HepG2 (cell line): Measurements from ENCODE around the gene CTDSP2. TPM values are rescaled to one million over a fixed set of nuclear protein-coding genes. Genes with fewer than 3 reads are reported as not detected.

Source experiments
- ASH2L ChIP-seq: fragments of 300-600, 200-600 bp; sonication (generic); IDR thresholded peaks from 2 replicates; pipeline ENCODE4 v1.7.0; 2017; ENCODE audit warnings: low read depth, mild to moderate bottlenecking, moderate library complexity, mixed read lengths, low read length; ENCODE audit not compliant: insufficient read length
- CEBPB ChIP-seq: IDR thresholded peaks from 2 replicates; pipeline ENCODE4 v1.6.1; 2011; ENCODE audit warnings: low read depth, low read length, improper control_type of control experiment, borderline replicate concordance
- ETV6 ChIP-seq: sonication (generic); formaldehyde crosslinking; conservative IDR thresholded peaks from 2 replicates; pipeline ENCODE4 v1.4.0; 2020; ENCODE audit warnings: missing genetic modification reagents
- GABPA ChIP-seq, 2 experiments: IDR thresholded peaks; 2 replicates each; pipeline ENCODE4 v1.6.1; 2011 to 2016; ENCODE audit warnings: low read depth in 2 of 2, low read length in 1 of 2, missing biosample characterization in 1 of 2, missing genetic modification characterization in 1 of 2
- HNRNPLL ChIP-seq: fragments of 200-400 bp; formaldehyde crosslinking; IDR thresholded peaks from 2 replicates; pipeline ENCODE4 v1.6.1; 2017; ENCODE audit warnings: mild to moderate bottlenecking, low read depth, low read length; ENCODE audit not compliant: poor library complexity, severe bottlenecking
- JARID2 ChIP-seq: sonication (generic); formaldehyde crosslinking; IDR thresholded peaks from 2 replicates; pipeline ENCODE4 v1.8.1; 2023; ENCODE audit warnings: missing genetic modification reagents, inconsistent platforms; ENCODE audit not compliant: insufficient replicate concordance
- KDM2A ChIP-seq: sonication (generic); formaldehyde crosslinking; IDR thresholded peaks from 2 replicates; pipeline ENCODE4 v1.4.0; 2020; ENCODE audit warnings: low read depth, missing genetic modification reagents, borderline replicate concordance
- NCOR1 ChIP-seq: fragments of 200-600 bp; sonication (generic); IDR thresholded peaks from 2 replicates; pipeline ENCODE4 v1.7.0; 2017; ENCODE audit warnings: antibody characterized with exemption, low read length, borderline replicate concordance
- NFRKB ChIP-seq: fragments of 450-650 bp; IDR thresholded peaks from 2 replicates; pipeline ENCODE4 v1.6.1; 2017
- NR2F2 ChIP-seq: IDR thresholded peaks from 2 replicates; pipeline ENCODE4 v1.6.1; 2012; ENCODE audit warnings: low read depth, inconsistent platforms, borderline replicate concordance
- SALL1 ChIP-seq: sonication (generic); formaldehyde crosslinking; IDR thresholded peaks from 2 replicates; pipeline ENCODE4 v1.8.0; 2022; ENCODE audit warnings: mild to moderate bottlenecking, missing genetic modification reagents
- SOX13 ChIP-seq, 3 experiments: fragments of 450-650 bp in 1 of 3; sonication (generic) in 1 of 3; formaldehyde crosslinking in 1 of 3; IDR thresholded peaks in 2 of 3; conservative IDR thresholded peaks in 1 of 3; 2 replicates each; pipeline versions ENCODE4 v1.5.0 to v1.6.1; 2016 to 2020; ENCODE audit warnings: antibody characterized with exemption in 1 of 3, mild to moderate bottlenecking in 1 of 3, missing compliant biosample characterization in 1 of 3, missing genetic modification reagents in 1 of 3, moderate library complexity in 1 of 3
- TEAD3 ChIP-seq: optimal IDR thresholded peaks from 2 replicates; pipeline ENCODE3; 2016; ENCODE audit warnings: borderline replicate concordance
- TRIM24 ChIP-seq: sonication (generic); formaldehyde crosslinking; IDR thresholded peaks from 2 replicates; pipeline ENCODE4 v1.8.0; 2022; ENCODE audit warnings: mild to moderate bottlenecking, missing genetic modification reagents
- ZFX ChIP-seq: sonication (generic); formaldehyde crosslinking; IDR thresholded peaks from 2 replicates; pipeline ENCODE4 v1.4.0; 2020; ENCODE audit warnings: mild to moderate bottlenecking, low read depth, missing genetic modification reagents, moderate library complexity
- ZNF180 ChIP-seq: sonication (generic); formaldehyde crosslinking; IDR thresholded peaks from 2 replicates; pipeline ENCODE4 v1.4.0; 2020; ENCODE audit warnings: low read depth, missing genetic modification reagents, borderline replicate concordance
- ZNF557 ChIP-seq: sonication (generic); formaldehyde crosslinking; IDR thresholded peaks from 2 replicates; pipeline ENCODE4 v1.4.0; 2020; ENCODE audit warnings: missing genetic modification reagents
- ZSCAN29 ChIP-seq: sonication (generic); formaldehyde crosslinking; conservative IDR thresholded peaks from 2 replicates; pipeline ENCODE4 v1.4.0; 2020; ENCODE audit warnings: mild to moderate bottlenecking, missing genetic modification reagents
- polyA plus RNA-seq, 8 experiments: library from polyadenylated mRNA; depleted of rRNA in 3 of 8; stranded (reverse) in 7 of 8; unstranded in 1 of 8; fragments of >200 nt; fragmentation: Illumina TruSeq in 4 of 8; extraction: Trizol in 4 of 8; gene quantifications; 2 replicates each; pipeline versions ENCODE4 v1.2.1 to v1.2.3, GENCODE V29; 2011 to 2016; ENCODE audit warnings: low read depth in 4 of 8, missing spikeins in 1 of 8, mixed read lengths in 1 of 8; ENCODE audit not compliant: insufficient read depth in 1 of 8
- total RNA-seq, 5 experiments: library from RNA; depleted of rRNA; stranded (reverse); fragments of >200 nt; fragmentation: Illumina TruSeq; extraction: Trizol; gene quantifications; 2 replicates each; pipeline ENCODE4 v1.2.3, GENCODE V29; 2016; ENCODE audit warnings: low read depth in 1 of 5
- TF ChIP-seq, protein P1 (sequence below): IDR thresholded peaks from 2 replicates; pipeline ENCODE4 v1.6.1; 2016; ENCODE audit warnings: low read depth, borderline replicate concordance
- TF ChIP-seq, protein P2 (sequence below): IDR thresholded peaks from 2 replicates; pipeline ENCODE4 v1.6.1; 2016
- TF ChIP-seq, protein P3 (sequence below): sonication (generic); formaldehyde crosslinking; IDR thresholded peaks from 2 replicates; pipeline ENCODE4 v1.8.1; 2023; ENCODE audit warnings: missing genetic modification reagents, inconsistent platforms, borderline replicate concordance
- TF ChIP-seq, protein P4 (sequence below): IDR thresholded peaks from 2 replicates; pipeline ENCODE4 v1.6.1; 2016; ENCODE audit warnings: low read depth
- TF ChIP-seq, protein P5 (sequence below): sonication (generic); formaldehyde crosslinking; IDR thresholded peaks from 2 replicates; pipeline ENCODE4 v1.4.0; 2020; ENCODE audit warnings: missing genetic modification reagents

Gene CTDSP2
- total and polyA plus RNA-seq, 2 of the 13 experiments (the other 11 are each of a cell fraction or from before 2014, with no cell fraction given) = 38.1 to 82.5 TPM

DNA sequence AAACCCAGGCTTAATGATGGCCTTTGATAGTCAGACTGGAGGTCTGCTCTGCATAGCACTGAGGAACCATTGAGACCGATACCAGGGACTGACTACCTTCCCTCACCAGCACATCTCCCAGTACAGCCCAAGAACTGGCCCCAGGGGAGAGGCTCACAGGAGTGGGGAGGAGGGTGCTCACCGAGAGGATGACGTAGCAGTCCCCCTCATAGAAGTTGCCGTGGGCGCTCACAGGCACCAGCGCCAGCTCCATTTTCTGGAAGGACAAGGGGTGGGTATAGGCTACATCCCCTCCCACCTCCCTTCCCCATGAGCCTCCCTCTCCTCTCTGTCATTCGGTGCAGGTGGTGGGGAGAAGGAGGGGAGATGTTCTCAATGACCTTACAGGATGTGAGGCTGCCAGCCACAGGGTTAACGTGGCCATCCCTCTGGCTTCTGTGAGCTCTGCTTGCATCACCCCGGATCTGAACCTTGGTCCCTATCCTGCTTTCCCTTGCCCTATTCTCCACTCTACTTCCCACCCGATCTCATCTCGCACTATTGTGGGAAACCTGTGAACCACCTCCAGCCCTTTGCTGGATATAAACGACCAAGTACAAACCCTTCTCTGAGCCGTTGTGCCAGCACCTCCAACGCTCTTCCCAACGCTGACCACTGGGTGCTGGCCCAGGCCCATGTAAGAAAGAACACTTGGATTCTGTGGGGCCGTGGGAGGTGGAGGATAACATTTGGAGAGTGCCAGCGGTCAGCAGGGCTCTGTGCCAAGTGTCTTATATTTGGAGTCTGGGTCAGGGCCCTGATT, 32.4 kb downstream of the CTDSP2 start (continued):
- TF ChIP-seq, protein P1, sequence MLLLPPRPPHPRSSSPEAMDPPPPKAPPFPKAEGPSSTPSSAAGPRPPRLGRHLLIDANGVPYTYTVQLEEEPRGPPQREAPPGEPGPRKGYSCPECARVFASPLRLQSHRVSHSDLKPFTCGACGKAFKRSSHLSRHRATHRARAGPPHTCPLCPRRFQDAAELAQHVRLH (CRISPR knock-in tag) = no peak
- TF ChIP-seq SALL1 (CRISPR knock-in tag) (peak; percentile 73), ZFX (CRISPR knock-in tag) (no peak), KDM2A (peak; percentile 33; the same call in 1 of the 2 replicates), JARID2 (CRISPR knock-in tag) (no peak), SOX13 (IDR thresholded peaks at IDR 0.05) (no peak), SOX13 (CRISPR knock-in tag; conservative IDR thresholded peaks at IDR 0.05 in 1 of 2, IDR thresholded peaks at IDR 0.05 in 1 of 2) (peak in 1 of 2 experiments; percentile 38; a peak in 1 of 4 replicates), ZSCAN29 (CRISPR knock-in tag) (no peak), HNRNPLL (no peak), NCOR1 (peak; percentile 43; the same call in 1 of the 2 replicates), ZNF180 (CRISPR knock-in tag) (no peak), ZNF557 (CRISPR knock-in tag) (no peak), GABPA (IDR thresholded peaks at IDR 0.05; ENCODE audit: low read depth, low read length) (no peak), GABPA (CRISPR knock-in tag; IDR thresholded peaks at IDR 0.05; ENCODE audit: low read depth) (peak; percentile 58; the same call in 1 of the 2 replicates), TEAD3 (peak; percentile 10), NFRKB (no peak), ASH2L (peak; percentile 25), TRIM24 (CRISPR knock-in tag) (peak; percentile 85), ETV6 (CRISPR knock-in tag) (no peak), NR2F2 (no peak), CEBPB (peak; percentile 87)
- TF ChIP-seq, protein P2, sequence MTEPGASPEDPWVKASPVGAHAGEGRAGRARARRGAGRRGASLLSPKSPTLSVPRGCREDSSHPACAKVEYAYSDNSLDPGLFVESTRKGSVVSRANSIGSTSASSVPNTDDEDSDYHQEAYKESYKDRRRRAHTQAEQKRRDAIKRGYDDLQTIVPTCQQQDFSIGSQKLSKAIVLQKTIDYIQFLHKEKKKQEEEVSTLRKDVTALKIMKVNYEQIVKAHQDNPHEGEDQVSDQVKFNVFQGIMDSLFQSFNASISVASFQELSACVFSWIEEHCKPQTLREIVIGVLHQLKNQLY (CRISPR knock-in tag) = no peak
- TF ChIP-seq, protein P3, sequence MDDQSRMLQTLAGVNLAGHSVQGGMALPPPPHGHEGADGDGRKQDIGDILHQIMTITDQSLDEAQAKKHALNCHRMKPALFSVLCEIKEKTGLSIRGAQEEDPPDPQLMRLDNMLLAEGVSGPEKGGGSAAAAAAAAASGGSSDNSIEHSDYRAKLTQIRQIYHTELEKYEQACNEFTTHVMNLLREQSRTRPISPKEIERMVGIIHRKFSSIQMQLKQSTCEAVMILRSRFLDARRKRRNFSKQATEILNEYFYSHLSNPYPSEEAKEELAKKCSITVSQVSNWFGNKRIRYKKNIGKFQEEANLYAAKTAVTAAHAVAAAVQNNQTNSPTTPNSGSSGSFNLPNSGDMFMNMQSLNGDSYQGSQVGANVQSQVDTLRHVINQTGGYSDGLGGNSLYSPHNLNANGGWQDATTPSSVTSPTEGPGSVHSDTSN (CRISPR knock-in tag) = no peak
- TF ChIP-seq, protein P4, sequence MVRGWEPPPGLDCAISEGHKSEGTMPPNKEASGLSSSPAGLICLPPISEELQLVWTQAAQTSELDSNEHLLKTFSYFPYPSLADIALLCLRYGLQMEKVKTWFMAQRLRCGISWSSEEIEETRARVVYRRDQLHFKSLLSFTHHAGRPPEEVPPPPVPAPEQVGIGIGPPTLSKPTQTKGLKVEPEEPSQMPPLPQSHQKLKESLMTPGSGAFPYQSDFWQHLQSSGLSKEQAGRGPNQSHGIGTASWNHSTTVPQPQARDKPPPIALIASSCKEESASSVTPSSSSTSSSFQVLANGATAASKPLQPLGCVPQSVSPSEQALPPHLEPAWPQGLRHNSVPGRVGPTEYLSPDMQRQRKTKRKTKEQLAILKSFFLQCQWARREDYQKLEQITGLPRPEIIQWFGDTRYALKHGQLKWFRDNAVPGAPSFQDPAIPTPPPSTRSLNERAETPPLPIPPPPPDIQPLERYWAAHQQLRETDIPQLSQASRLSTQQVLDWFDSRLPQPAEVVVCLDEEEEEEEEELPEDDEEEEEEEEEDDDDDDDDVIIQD = peak; percentile 44; the same call in 1 of the 2 replicates
- TF ChIP-seq, protein P5, sequence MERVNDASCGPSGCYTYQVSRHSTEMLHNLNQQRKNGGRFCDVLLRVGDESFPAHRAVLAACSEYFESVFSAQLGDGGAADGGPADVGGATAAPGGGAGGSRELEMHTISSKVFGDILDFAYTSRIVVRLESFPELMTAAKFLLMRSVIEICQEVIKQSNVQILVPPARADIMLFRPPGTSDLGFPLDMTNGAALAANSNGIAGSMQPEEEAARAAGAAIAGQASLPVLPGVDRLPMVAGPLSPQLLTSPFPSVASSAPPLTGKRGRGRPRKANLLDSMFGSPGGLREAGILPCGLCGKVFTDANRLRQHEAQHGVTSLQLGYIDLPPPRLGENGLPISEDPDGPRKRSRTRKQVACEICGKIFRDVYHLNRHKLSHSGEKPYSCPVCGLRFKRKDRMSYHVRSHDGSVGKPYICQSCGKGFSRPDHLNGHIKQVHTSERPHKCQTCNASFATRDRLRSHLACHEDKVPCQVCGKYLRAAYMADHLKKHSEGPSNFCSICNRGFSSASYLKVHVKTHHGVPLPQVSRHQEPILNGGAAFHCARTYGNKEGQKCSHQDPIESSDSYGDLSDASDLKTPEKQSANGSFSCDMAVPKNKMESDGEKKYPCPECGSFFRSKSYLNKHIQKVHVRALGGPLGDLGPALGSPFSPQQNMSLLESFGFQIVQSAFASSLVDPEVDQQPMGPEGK (CRISPR knock-in tag) = peak; percentile 47; the same call in 1 of the 2 replicates
